Heart left ventricle (tissue), 13 donors: ENCODE data around the gene OR6C65.

Experiments used
- CTCF ChIP-seq, 12 donors: fragments of 200-600 bp; sonication (generic) in 4 of 12; IDR thresholded peaks; one replicate each; pipeline versions ENCODE4 v1.5.0 to v1.8.0; 2018 to 2022; ENCODE audit warnings: antibody characterized with exemption in 12 of 12, mild to moderate bottlenecking in 5 of 12
- POLR2A ChIP-seq, 2 donors: fragments of 450-650 bp; IDR thresholded peaks; one replicate each; pipeline ENCODE4 v1.6.1; 2017; ENCODE audit warnings: antibody characterized with exemption in 2 of 2, mild to moderate bottlenecking in 2 of 2, moderate library complexity in 2 of 2
- donor health status: ischemic (EF 13 %, LVEDD 7.1; RV severe dilation, severe dysfunction).
- donor health status: DM: no; HTN: yes; CAD: no.
- donor health status: DM: no; HTN: no; CAD: no.
- donor health status: ischemic (EF 25% LVEDD 6.9; RV normal size, moderate dysfunction).
- donor health status: ischemic (EF 25% LVEDD 5.7; RV mildly dilated, moderate dysfunction).
- donor health status: ischemic (EF 35%, LVEDD 5.7; RV mildly dilated, moderate dysfunction).
- donor health status: nonischemic (EF 11% LVEDD 7.7; RV severe dilation, severe dysfunction).
- donor health status: DM: yes; HTN: yes; CAD: no.
- donor health status: PGD.
- donor health status: ischemic (EF 29% LVEDD 5.4; RV normal size, mild dysfunction).
- donor health status: nonischemic (EF 23%, LVEDD 6.1; RV moderate dilation, normal function).

DNA sequence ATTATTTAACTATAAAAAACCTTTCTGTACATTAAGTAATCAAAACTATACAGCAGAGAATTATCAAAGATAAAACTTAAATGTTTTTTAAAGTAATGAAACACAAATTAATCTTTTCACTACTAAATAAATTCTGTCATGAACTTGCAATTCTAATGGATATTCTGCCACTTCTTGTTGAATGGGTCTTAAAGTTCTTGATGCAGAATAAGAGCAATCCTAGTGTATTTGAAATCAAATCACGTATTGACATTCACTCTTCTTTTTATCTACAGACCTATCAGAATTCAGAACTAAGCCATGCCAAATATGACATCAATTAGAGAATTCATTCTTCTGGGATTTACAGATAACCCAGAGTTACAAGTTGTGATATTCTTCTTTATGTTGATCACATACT, at the start of gene OR6C65:
- TF ChIP-seq CTCF (IDR thresholded peaks at IDR 0.05) (no peak), POLR2A (IDR thresholded peaks at IDR 0.05) (no peak)
